IMR-90 (cell line): ENCODE measurements around the gene OSBPL8. TPM values are rescaled to one million over a fixed set of nuclear protein-coding genes. Genes with fewer than 3 reads are reported as not detected.

Experiments used
- ATAC-seq: fragments of 200-7000 bp; cut with Tn5 transposase; 2 replicates; pipeline ENCODE4 v1.9.1; 2020; ENCODE audit warnings: low read depth, mild to moderate bottlenecking, moderate library complexity
- BruUV-seq: library from RNA; stranded (reverse); fragments of 400-500 nt; replicated peaks from 2 replicates; lab custom pipeline; 2021; lab: Mats Ljungman, UMichigan
- CTCF ChIA-PET: fragments of 300-600 bp; formaldehyde crosslinking; extraction: SDS; loops from one replicate; lab custom pipeline; 2021; ENCODE audit warnings: antibody characterized with exemption; lab: Yijun Ruan, JAX
- POLR2A ChIA-PET: fragments of 300-600 bp; sonication (Branson Sonifier 250); formaldehyde crosslinking; loops from one replicate; lab custom pipeline; 2022; ENCODE audit warnings: antibody characterized with exemption; ENCODE audit not compliant: unreplicated experiment; lab: Charles Lee
- DNase-seq: peaks from one replicate; pipeline ENCODE4 v3.0.0; 2013
- H2AFZ ChIP-seq: replicated peaks from 2 replicates; pipeline ENCODE3; 2013; ENCODE audit warnings: low read length, mild to moderate bottlenecking; ENCODE audit not compliant: poor library complexity
- H2AK5ac ChIP-seq: 2 replicates; pipeline ENCODE4 v1.6.1; 2013; ENCODE audit warnings: low read depth, low read length, inconsistent platforms
- H2AK9ac ChIP-seq: replicated peaks from 2 replicates; pipeline ENCODE3; 2013; ENCODE audit warnings: mild to moderate bottlenecking, low read depth, low read length, moderate library complexity; ENCODE audit not compliant: poor library complexity
- H2BK120ac ChIP-seq: 2 replicates; pipeline ENCODE4 v1.6.1; 2013; ENCODE audit warnings: low read depth, low read length, inconsistent platforms
- H2BK15ac ChIP-seq: 3 replicates; pipeline ENCODE4 v1.6.1; 2013; ENCODE audit warnings: low read depth, low read length, inconsistent platforms
- H2BK20ac ChIP-seq: 2 replicates; pipeline ENCODE4 v1.6.1; 2013; ENCODE audit warnings: low read depth, mild to moderate bottlenecking, inconsistent platforms, low read length, moderate library complexity
- H2BK5ac ChIP-seq: 2 replicates; pipeline ENCODE4 v1.6.1; 2013; ENCODE audit warnings: mild to moderate bottlenecking, low read depth, low read length, inconsistent platforms; ENCODE audit not compliant: poor library complexity, severe bottlenecking
- H3K14ac ChIP-seq: replicated peaks from 2 replicates; pipeline ENCODE4 v1.6.1; 2013; ENCODE audit warnings: low read depth, low read length, inconsistent platforms
- H3K18ac ChIP-seq: 2 replicates; pipeline ENCODE4 v1.6.1; 2013; ENCODE audit warnings: low read depth, low read length, control low read depth
- H3K23ac ChIP-seq: 2 replicates; pipeline ENCODE4 v1.6.1; 2013; ENCODE audit warnings: low read depth, low read length, inconsistent platforms
- H3K27ac ChIP-seq: 2 replicates; pipeline ENCODE4 v1.5.1; 2013; ENCODE audit warnings: mild to moderate bottlenecking, control low read depth, low read length; ENCODE audit not compliant: insufficient read depth
- H3K27me3 ChIP-seq: 2 replicates; pipeline ENCODE4 v1.6.1; 2013; ENCODE audit warnings: low read length; ENCODE audit not compliant: control insufficient read depth, insufficient read depth
- H3K36me3 ChIP-seq: 2 replicates; pipeline ENCODE4 v1.6.1; 2013; ENCODE audit warnings: low read length, mixed read lengths; ENCODE audit not compliant: control insufficient read depth, insufficient read depth
- H3K4ac ChIP-seq: 2 replicates; pipeline ENCODE4 v1.6.1; 2013; ENCODE audit warnings: low read depth, low read length, inconsistent platforms
- H3K4me1 ChIP-seq: 2 replicates; pipeline ENCODE4 v1.6.1; 2013; ENCODE audit warnings: low read length, mixed read lengths; ENCODE audit not compliant: control insufficient read depth, insufficient read depth
- H3K4me2 ChIP-seq: 2 replicates; pipeline ENCODE4 v1.6.1; 2013; ENCODE audit warnings: low read depth, mild to moderate bottlenecking, control low read depth, low read length, moderate library complexity
- H3K4me3 ChIP-seq: 2 replicates; pipeline ENCODE4 v1.5.1; 2013; ENCODE audit warnings: low read depth, mild to moderate bottlenecking, control low read depth, low read length, moderate library complexity; ENCODE audit not compliant: insufficient read depth
- H3K56ac ChIP-seq: 2 replicates; pipeline ENCODE4 v1.6.1; 2013; ENCODE audit warnings: low read length, inconsistent platforms; ENCODE audit not compliant: insufficient read depth; ENCODE audit errors: extremely low read depth
- H3K79me1 ChIP-seq, 2 experiments: 2 replicates each; pipeline ENCODE4 v1.6.1; 2013; ENCODE audit warnings: low read length in 2 of 2, inconsistent platforms in 1 of 2, low read depth in 1 of 2
- H3K9ac ChIP-seq: 2 replicates; pipeline ENCODE4 v1.6.1; 2013; ENCODE audit warnings: low read depth, low read length, control low read depth
- H3K9me1 ChIP-seq: 2 replicates; pipeline ENCODE4 v1.6.1; 2013; ENCODE audit warnings: low read length, inconsistent platforms; ENCODE audit not compliant: insufficient read depth
- H3K9me3 ChIP-seq: 2 replicates; pipeline ENCODE4 v1.6.1; 2013; ENCODE audit warnings: low read length; ENCODE audit not compliant: control insufficient read depth, insufficient read depth
- H4K20me1 ChIP-seq: 2 replicates; pipeline ENCODE4 v1.6.1; 2013; ENCODE audit warnings: low read length, inconsistent platforms; ENCODE audit not compliant: insufficient read depth
- H4K5ac ChIP-seq: 2 replicates; pipeline ENCODE4 v1.6.1; 2013; ENCODE audit warnings: mild to moderate bottlenecking, low read depth, low read length, control low read depth
- H4K8ac ChIP-seq, 2 experiments: 2 replicates each; pipeline ENCODE4 v1.6.1; 2013; ENCODE audit warnings: low read depth in 2 of 2, low read length in 2 of 2, control low read depth in 1 of 2, inconsistent platforms in 1 of 2
- H4K91ac ChIP-seq: 2 replicates; pipeline ENCODE4 v1.6.1; 2013; ENCODE audit warnings: low read depth, low read length, inconsistent platforms; ENCODE audit not compliant: insufficient read depth
- CEBPB ChIP-seq: IDR thresholded peaks from 2 replicates; pipeline ENCODE4 v1.6.1; 2012; ENCODE audit warnings: low read depth, low read length, improper control_type of control experiment
- CHD1 ChIP-seq: IDR thresholded peaks from 2 replicates; pipeline ENCODE4 v1.6.1; 2012; ENCODE audit warnings: low read depth, low read length, improper control_type of control experiment
- NFE2L2 ChIP-seq: fragments of 150-350 bp; IDR thresholded peaks from 2 replicates; pipeline ENCODE4 v1.6.1; 2016; ENCODE audit warnings: low read depth, mild to moderate bottlenecking, low read length
- POLR2A ChIP-seq: IDR thresholded peaks from 2 replicates; pipeline ENCODE4 v1.6.1; 2012; ENCODE audit warnings: mild to moderate bottlenecking, low read depth, low read length
- RCOR1 ChIP-seq: IDR thresholded peaks from 2 replicates; pipeline ENCODE4 v1.6.1; 2012; ENCODE audit warnings: mild to moderate bottlenecking, low read length, improper control_type of control experiment; ENCODE audit not compliant: insufficient replicate concordance
- dilution Hi-C: fragments of 300-500 bp; cut with HindIII; formaldehyde crosslinking; loops from one replicate; pipeline ENCODE4 v1.14.3; 2018; ENCODE audit warnings: low sequenced_read_pairs; ENCODE audit not compliant: unreplicated experiment
- in situ Hi-C: fragments of 300-500 bp; cut with MboI; formaldehyde crosslinking; loops from 3 replicates; pipeline ENCODE4 v1.14.3; 2019; ENCODE audit warnings: low sequenced_read_pairs, inconsistent platforms, mixed read lengths
- intact Hi-C: fragments of 100-400 bp; cut with micrococcal nuclease; formaldehyde crosslinking; loops from 2 replicates; pipeline ENCODE4 v1.10.0; 2022
- polyA plus RNA-seq, 3 experiments: library from polyadenylated mRNA; depleted of rRNA; stranded (reverse); fragments of >200 nt; gene quantifications; 2 replicates each; pipeline ENCODE4 v1.2.3, GENCODE V29; 2012; ENCODE audit warnings: low replicate concordance in 1 of 3
- total RNA-seq: library from RNA; depleted of rRNA; stranded (reverse); fragments of >200 nt; gene quantifications from 2 replicates; pipeline ENCODE4 v1.2.3, GENCODE V29; 2012
- TF ChIP-seq, protein P1 (sequence below): fragments of 150-350 bp; IDR thresholded peaks from 2 replicates; pipeline ENCODE4 v1.6.1; 2017; ENCODE audit warnings: mild to moderate bottlenecking, antibody characterized with exemption, low read length, low read depth
- TF ChIP-seq, protein P2 (sequence below): conservative IDR thresholded peaks from 2 replicates; pipeline ENCODE4 v1.5.1; 2012; ENCODE audit warnings: mild to moderate bottlenecking, low read depth, low read length, improper control_type of control experiment

OSBPL8 gene
- total and polyA plus RNA-seq, 2 of the 4 experiments (the other 2 are of a cell fraction): 17.8 to 24.2 TPM

DNA sequence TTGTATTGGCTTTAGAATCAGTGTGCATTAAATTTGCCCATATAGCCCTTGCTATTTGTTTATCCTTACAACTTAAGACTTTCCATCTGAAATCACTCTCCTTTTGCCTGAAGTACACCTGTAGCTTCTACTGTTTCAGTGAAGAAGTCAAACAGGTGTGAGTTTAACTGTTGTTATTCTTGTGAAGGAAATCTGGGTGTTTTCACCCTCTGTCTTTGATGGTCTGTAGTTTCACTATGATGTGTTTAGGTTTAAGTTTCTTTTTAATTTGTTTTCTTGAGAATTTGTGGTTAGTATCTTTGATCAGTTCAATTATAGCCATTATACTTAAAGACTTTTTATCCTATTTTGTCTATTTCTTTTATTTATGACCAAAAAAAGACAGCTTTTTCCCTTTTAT, 142.5 kb downstream of the OSBPL8 start:
- dilution Hi-C loops (no loop called here), intact Hi-C loops (no loop called here), in situ Hi-C loops (no loop called here)
- ChIA-PET POLR2A (no interaction called here), CTCF (no interaction called here)
- no peak overlapping the region for H2AK5ac ChIP-seq
- peaks cover 0 to 28% of the 10 kb centered on the region in 2 experiments; a peak in 3 of 4 replicates for H3K79me1 ChIP-seq
- no peak overlapping the region for H2BK5ac ChIP-seq
- no peak overlapping the region for H2AK9ac ChIP-seq
- no peak overlapping the region for H4K5ac ChIP-seq
- TF ChIP-seq, protein P1, sequence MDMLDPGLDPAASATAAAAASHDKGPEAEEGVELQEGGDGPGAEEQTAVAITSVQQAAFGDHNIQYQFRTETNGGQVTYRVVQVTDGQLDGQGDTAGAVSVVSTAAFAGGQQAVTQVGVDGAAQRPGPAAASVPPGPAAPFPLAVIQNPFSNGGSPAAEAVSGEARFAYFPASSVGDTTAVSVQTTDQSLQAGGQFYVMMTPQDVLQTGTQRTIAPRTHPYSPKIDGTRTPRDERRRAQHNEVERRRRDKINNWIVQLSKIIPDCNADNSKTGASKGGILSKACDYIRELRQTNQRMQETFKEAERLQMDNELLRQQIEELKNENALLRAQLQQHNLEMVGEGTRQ: no peak
- no peak for TF ChIP-seq RCOR1
- no peak for TF ChIP-seq POLR2A
- no peak for TF ChIP-seq NFE2L2
- no peak for TF ChIP-seq CHD1
- TF ChIP-seq, protein P2, sequence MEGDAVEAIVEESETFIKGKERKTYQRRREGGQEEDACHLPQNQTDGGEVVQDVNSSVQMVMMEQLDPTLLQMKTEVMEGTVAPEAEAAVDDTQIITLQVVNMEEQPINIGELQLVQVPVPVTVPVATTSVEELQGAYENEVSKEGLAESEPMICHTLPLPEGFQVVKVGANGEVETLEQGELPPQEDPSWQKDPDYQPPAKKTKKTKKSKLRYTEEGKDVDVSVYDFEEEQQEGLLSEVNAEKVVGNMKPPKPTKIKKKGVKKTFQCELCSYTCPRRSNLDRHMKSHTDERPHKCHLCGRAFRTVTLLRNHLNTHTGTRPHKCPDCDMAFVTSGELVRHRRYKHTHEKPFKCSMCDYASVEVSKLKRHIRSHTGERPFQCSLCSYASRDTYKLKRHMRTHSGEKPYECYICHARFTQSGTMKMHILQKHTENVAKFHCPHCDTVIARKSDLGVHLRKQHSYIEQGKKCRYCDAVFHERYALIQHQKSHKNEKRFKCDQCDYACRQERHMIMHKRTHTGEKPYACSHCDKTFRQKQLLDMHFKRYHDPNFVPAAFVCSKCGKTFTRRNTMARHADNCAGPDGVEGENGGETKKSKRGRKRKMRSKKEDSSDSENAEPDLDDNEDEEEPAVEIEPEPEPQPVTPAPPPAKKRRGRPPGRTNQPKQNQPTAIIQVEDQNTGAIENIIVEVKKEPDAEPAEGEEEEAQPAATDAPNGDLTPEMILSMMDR: no peak
- no peak for TF ChIP-seq CEBPB
- no peak overlapping the region for H3K4me3 ChIP-seq
- no peak overlapping the region for H3K56ac ChIP-seq
- H3K27me3 ChIP-seq: no peaks in the 10 kb centered on the region
- ATAC-seq (no peak), DNase-seq (no peak)
- no peak overlapping the region for H3K9ac ChIP-seq
- H3K23ac ChIP-seq: no peak overlapping the region
- no peaks in the 10 kb centered on the region for H3K9me1 ChIP-seq
- no peak overlapping the region for H2BK120ac ChIP-seq
- no peak overlapping the region for H3K4ac ChIP-seq
- no peak overlapping the region for H3K4me2 ChIP-seq
- H3K18ac ChIP-seq: no peak overlapping the region
- H2BK15ac ChIP-seq: no peak overlapping the region
- H3K9me3 ChIP-seq: no peaks in the 10 kb centered on the region
- no TSS peak for BruUV-seq
- no peak overlapping the region for H2BK20ac ChIP-seq
- H2AFZ ChIP-seq: no peak overlapping the region
- H3K36me3 ChIP-seq: no peaks in the 10 kb centered on the region
- no peaks in the 10 kb centered on the region for H3K4me1 ChIP-seq
- H3K27ac ChIP-seq: no peak overlapping the region
- H3K14ac ChIP-seq: no peak overlapping the region
- H4K91ac ChIP-seq: no peak overlapping the region
- H4K8ac ChIP-seq: no peak overlapping the region
- H4K20me1 ChIP-seq: no peaks in the 10 kb centered on the region; the same call in 1 of the 2 replicates
